ENCODE data around the gene SERTAD1. TPM values are rescaled to one million over a fixed set of nuclear protein-coding genes. Genes with fewer than 3 reads are reported as not detected.

The SERTAD1 gene
- total and polyA plus RNA-seq, 10 donors: 8.5 to 19.7 (median 13.0) TPM

DNA sequence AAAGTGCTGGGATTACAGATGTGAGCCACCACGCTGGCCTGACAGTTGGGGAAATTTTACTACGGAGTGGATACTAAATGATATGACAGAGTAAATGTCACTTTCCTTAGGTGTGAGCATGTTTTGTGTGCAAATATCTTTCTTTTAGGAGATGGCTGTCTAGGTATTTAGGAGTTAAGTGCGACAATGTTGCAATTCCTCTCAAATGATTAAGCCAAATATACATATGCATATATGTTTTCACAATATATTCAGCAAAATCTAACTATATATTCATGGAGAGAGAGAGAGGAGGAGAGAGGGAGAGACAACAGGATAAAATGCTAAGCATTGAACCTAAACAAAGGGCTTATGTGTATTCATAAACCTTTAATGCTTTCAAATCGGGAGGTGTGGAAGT, 23.7 kb upstream of the SERTAD1 start:
- intact Hi-C loops (cut with DNase I; ENCODE audit: low total_unique reads): loop anchor here (10.0 kb wide), 1 partner anchor 125 kb away; the partner anchor contains the start of gene SHKBP1
- 87 to 98% (median 94%) methylated on average over 4 of the region's 4 CpGs for WGBS, 5 donors
- Histone ChIP-seq H3K27ac (no peak overlapping the region), H3K27me3 (replicated peaks in 1 of 7) (no peaks in the 10 kb centered on the region), H3K4me3 (no peak overlapping the region), H3K36me3 (peaks cover 0 to 76% (median 4%) of the 10 kb centered on the region in 6 donors), H3K9me3 (no peaks in the 10 kb centered on the region), H3K4me1 (peaks cover 0 to 11% (median 7%) of the 10 kb centered on the region in 6 donors)
- TF ChIP-seq, protein P1, sequence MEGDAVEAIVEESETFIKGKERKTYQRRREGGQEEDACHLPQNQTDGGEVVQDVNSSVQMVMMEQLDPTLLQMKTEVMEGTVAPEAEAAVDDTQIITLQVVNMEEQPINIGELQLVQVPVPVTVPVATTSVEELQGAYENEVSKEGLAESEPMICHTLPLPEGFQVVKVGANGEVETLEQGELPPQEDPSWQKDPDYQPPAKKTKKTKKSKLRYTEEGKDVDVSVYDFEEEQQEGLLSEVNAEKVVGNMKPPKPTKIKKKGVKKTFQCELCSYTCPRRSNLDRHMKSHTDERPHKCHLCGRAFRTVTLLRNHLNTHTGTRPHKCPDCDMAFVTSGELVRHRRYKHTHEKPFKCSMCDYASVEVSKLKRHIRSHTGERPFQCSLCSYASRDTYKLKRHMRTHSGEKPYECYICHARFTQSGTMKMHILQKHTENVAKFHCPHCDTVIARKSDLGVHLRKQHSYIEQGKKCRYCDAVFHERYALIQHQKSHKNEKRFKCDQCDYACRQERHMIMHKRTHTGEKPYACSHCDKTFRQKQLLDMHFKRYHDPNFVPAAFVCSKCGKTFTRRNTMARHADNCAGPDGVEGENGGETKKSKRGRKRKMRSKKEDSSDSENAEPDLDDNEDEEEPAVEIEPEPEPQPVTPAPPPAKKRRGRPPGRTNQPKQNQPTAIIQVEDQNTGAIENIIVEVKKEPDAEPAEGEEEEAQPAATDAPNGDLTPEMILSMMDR (IDR thresholded peaks at IDR 0.05 in 8 of 11, conservative IDR thresholded peaks at IDR 0.05 in 3 of 11): no peak
- TF ChIP-seq POLR2A (IDR thresholded peaks at IDR 0.05) (no peak), POLR2AphosphoS5 (IDR thresholded peaks at IDR 0.05) (no peak)
- DNase-seq: no peak

DNA sequence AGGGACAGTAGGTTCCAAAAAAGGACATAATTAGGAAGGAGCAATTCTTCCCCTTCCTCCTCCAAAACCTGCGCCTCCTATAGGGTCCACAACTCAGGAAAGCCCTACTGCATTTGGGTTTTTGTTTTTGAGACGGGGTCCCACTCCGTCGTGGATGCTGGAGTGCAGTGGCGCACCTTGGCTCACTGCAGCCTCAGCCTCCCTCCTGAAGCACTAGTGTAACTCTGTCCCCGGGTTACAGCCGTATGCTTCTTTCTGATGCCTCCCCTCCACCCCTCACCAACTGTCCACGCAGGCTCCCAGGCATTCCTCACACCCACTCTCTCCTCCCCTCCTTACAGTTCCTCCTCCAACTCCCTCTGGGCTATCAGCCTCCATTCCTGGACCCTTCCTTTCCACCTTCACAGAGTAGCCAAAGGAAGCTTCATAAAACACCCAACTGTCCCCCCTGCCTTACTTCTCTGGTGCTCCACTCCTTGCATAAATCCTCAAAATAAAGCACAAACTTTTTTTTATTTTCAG, 20.5 kb upstream of the SERTAD1 start:
- Histone ChIP-seq H3K36me3 (peaks cover 0 to 56% (median 13%) of the 10 kb centered on the region in 6 donors), H3K4me3 (no peak overlapping the region), H3K27ac (peak overlapping the region in 1 of 8 donors; percentile 3), H3K27me3 (replicated peaks in 1 of 7) (no peaks in the 10 kb centered on the region), H3K9me3 (no peaks in the 10 kb centered on the region), H3K4me1 (peaks cover 15 to 28% (median 22%) of the 10 kb centered on the region in 6 donors)
- peak in 1 of 3 donors; percentile 10 for TF ChIP-seq POLR2AphosphoS5 (IDR thresholded peaks at IDR 0.05)
- TF ChIP-seq, protein P1 (IDR thresholded peaks at IDR 0.05 in 8 of 11, conservative IDR thresholded peaks at IDR 0.05 in 3 of 11): no peak
- intact Hi-C loops (cut with DNase I; ENCODE audit: low total_unique reads): loop anchor here (10.0 kb wide), 1 partner anchor 128 kb away; the partner anchor contains the start of gene SHKBP1
- DNase-seq: no peak
- WGBS, 5 donors: 82 to 91% (median 88%) methylated on average over 8 of the region's 8 CpGs

DNA sequence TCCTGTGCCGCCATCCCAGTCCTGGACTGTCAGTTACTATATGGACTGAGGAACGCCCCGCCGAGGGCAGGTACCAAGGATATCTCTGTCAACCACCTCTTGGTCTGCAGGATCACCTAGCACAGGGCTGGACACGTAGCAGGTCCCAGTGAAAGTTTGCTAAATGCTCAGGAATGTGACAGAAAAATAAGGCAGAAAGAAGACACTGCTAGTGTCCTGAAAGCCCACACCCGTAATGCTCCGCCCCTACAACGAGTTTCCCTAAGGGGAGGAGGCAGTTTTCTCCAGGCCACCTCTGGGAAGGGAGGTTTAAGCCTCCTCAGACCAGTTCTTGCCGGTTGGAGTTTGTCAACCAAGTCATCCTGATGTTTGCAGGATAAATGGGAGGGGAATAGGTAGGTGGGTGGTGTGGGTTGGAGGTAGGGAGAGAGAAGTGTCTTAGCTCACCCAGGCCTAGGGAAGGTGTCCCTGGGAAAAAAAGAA, 20.0 kb upstream of the SERTAD1 start:
- TF ChIP-seq POLR2A (IDR thresholded peaks at IDR 0.05) (no peak), POLR2AphosphoS5 (IDR thresholded peaks at IDR 0.05) (no peak)
- TF ChIP-seq, protein P1 (IDR thresholded peaks at IDR 0.05 in 8 of 11, conservative IDR thresholded peaks at IDR 0.05 in 3 of 11): no peak
- DNase-seq: peak; percentile 79
- no peaks in the 10 kb centered on the region for H3K9me3 ChIP-seq
- peaks cover 17 to 33% (median 26%) of the 10 kb centered on the region in 6 donors for H3K4me1 ChIP-seq
- 80 to 86% (median 83%) methylated on average over 9 of the region's 9 CpGs for WGBS, 5 donors
- H3K27ac ChIP-seq: peak overlapping the region in 1 of 8 donors; percentile 3
- no peaks in the 10 kb centered on the region for H3K27me3 ChIP-seq (replicated peaks in 1 of 7)
- H3K4me3 ChIP-seq: no peak overlapping the region
- peaks cover 0 to 56% (median 18%) of the 10 kb centered on the region in 6 donors for H3K36me3 ChIP-seq
- intact Hi-C loops (cut with DNase I; ENCODE audit: low total_unique reads): loop anchor here (10.0 kb wide), 1 partner anchor 129 kb away; the partner anchor contains the start of gene SHKBP1

DNA sequence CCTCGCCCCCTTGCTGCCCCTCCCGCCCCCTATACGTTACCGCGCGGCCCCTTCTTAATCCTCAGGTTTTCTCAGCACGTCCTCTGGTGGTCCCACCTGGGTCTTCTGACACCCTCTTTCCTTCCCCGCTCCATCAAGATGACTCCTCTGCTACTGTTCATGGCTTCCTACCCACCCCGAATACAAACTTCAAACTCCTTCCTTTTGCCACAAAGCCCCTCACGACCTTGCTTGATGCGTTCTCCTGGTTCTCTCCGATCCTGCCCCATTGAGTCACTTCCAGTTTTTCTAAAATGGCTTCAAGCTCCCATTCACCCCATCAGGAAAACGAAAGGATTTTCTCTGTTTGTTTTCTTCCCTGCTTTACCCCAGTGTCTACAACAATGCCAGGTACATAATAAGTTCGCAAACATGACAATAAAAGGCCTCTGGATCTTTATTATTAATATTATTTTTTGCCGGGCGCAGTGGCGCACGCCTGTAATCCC, 19.1 kb upstream of the SERTAD1 start:
- H3K4me3 ChIP-seq: peak overlapping the region; percentile 73 to 95 (median 91)
- H3K36me3 ChIP-seq: peaks cover 0 to 59% (median 24%) of the 10 kb centered on the region in 6 donors
- H3K9me3 ChIP-seq: no peaks in the 10 kb centered on the region
- intact Hi-C loops (cut with DNase I; ENCODE audit: low total_unique reads): loop anchor here (10.0 kb wide), 1 partner anchor 130 kb away; the partner anchor contains the start of gene SHKBP1
- 20 to 24% (median 21%) methylated on average over 18 of the region's 18 CpGs for WGBS, 5 donors
- H3K27ac ChIP-seq: peak overlapping the region; percentile 92 to 99 (median 96)
- peaks cover 17 to 42% (median 27%) of the 10 kb centered on the region in 6 donors for H3K4me1 ChIP-seq
- DNase-seq: no peak
- TF ChIP-seq, protein P1 (IDR thresholded peaks at IDR 0.05 in 8 of 11, conservative IDR thresholded peaks at IDR 0.05 in 3 of 11): peak in 4 of 11 experiments; percentile 4 to 59 (median 43)
- no peak for TF ChIP-seq POLR2AphosphoS5 (IDR thresholded peaks at IDR 0.05)
- H3K27me3 ChIP-seq (replicated peaks in 1 of 7): no peaks in the 10 kb centered on the region
